Gastrocnemius medialis (tissue), 4 donors: Measurements from ENCODE around the gene PHACTR3. TPM values are rescaled to one million over a fixed set of nuclear protein-coding genes. Genes with fewer than 3 reads are reported as not detected.

Experiments
- ATAC-seq, 2 donors: fragments of 150-250 bp; one replicate each; pipeline ENCODE4 v1.9.1; 2016
- DNase-seq, 2 donors: peaks; one replicate each; pipeline ENCODE4 v3.0.0-alpha.2; 2019
- H3K27ac ChIP-seq, 4 donors: fragments of 200-600 bp; sonication (generic); 1 replicate in 1 of 4; 2 replicates in 3 of 4; pipeline ENCODE4 v1.5.1; 2016 to 2018; ENCODE audit warnings: mild to moderate bottlenecking in 2 of 4, moderate library complexity in 1 of 4
- H3K27me3 ChIP-seq, 3 donors: fragments of 200-600 bp; sonication (generic) in 2 of 3; 1 replicate in 1 of 3; 2 replicates in 2 of 3; pipeline versions ENCODE4 v1.5.1 to v1.6.0; 2016 to 2019; ENCODE audit warnings: mild to moderate bottlenecking in 1 of 3, moderate library complexity in 1 of 3
- H3K36me3 ChIP-seq, 2 donors: fragments of 200-600 bp; sonication (generic) in 1 of 2; one replicate each; pipeline ENCODE4 v1.5.1; 2017 to 2018
- H3K4me1 ChIP-seq, 2 donors: fragments of 200-600 bp; sonication (generic) in 1 of 2; one replicate each; pipeline ENCODE4 v1.5.1; 2016 to 2017; ENCODE audit warnings: mild to moderate bottlenecking in 2 of 2
- H3K4me3 ChIP-seq, 4 donors: fragments of 200-600 bp; sonication (generic) in 3 of 4; 1 replicate in 1 of 4; 2 replicates in 3 of 4; pipeline ENCODE4 v1.5.1; 2016 to 2019; ENCODE audit warnings: mild to moderate bottlenecking in 2 of 4
- H3K9me3 ChIP-seq, 3 donors: fragments of 200-600 bp; sonication (generic) in 2 of 3; 1 replicate in 1 of 3; 2 replicates in 2 of 3; pipeline ENCODE4 v1.5.1; 2016 to 2019
- POLR2A ChIP-seq, 2 donors: fragments of 450-650 bp; IDR thresholded peaks; one replicate each; pipeline ENCODE4 v1.6.1; 2017; ENCODE audit warnings: antibody characterized with exemption in 2 of 2, mild to moderate bottlenecking in 2 of 2, moderate library complexity in 2 of 2
- in situ Hi-C, 4 donors: fragments of 200-750 bp; cut with MboI; loops; one replicate each; pipeline versions ENCODE4 v1.15.0 to v1.8.0; 2017; ENCODE audit warnings: low sequenced_read_pairs in 4 of 4
- intact Hi-C: fragments of 100-400 bp; cut with DNase I; formaldehyde crosslinking; loops from one replicate; pipeline ENCODE4 v1.15.1; 2023; ENCODE audit warnings: low total_unique reads
- total RNA-seq, 4 donors: library from RNA; depleted of rRNA; stranded (reverse); fragments of >200 nt; gene quantifications; one replicate each; pipeline versions ENCODE4 v1.1.0 to v1.2.3, GENCODE V29; 2016
- TF ChIP-seq, protein P1 (sequence below), 5 experiments: fragments of 450-650 bp in 3 of 5; fragments of 200-600 bp in 2 of 5; sonication (generic) in 2 of 5; IDR thresholded peaks in 4 of 5; conservative IDR thresholded peaks in 1 of 5; 1 replicate in 4 of 5; 2 replicates in 1 of 5; pipeline ENCODE4 v1.5.1; 2016 to 2019; ENCODE audit warnings: antibody characterized with exemption in 5 of 5, mild to moderate bottlenecking in 3 of 5, moderate library complexity in 3 of 5

Gene PHACTR3
- total RNA-seq, 4 donors from 2014 or later, result 0.24 to 1.1 (median 0.59) TPM; not detected in 1

DNA sequence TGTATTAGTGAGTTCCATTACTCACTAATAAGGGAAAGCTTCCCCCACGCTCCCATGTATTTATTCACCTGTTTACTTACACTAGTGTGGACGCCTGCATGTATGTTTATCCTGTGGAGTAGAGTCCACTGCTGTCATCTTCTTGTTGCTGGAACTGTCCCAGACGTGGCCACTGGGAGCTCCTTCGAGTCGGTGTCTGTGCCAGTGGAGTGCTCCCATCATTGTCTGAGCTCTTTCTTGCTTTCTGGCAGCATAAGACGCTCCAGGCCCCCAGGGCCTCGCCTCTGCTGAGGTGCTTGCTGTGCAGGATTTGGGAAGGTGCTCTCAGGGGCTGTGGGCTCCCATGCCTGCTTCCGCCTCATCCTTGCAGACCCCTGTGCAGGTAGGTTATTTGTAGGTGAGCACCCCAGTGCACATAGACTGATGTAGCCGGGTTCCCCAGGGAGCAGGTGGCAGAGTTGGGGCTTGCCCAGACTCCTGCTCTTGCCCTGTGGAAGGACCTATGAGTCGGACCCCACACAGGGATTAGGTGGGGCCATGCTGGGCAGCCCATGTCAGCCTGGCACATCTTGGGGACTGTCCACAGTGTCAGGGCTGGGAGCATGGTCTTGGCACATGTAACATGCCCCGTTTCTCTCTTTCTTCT, 16.6 kb downstream of the PHACTR3 start:
- peaks cover 0 to 5% (median 0%) of the 10 kb centered on the region in 3 donors for H3K27me3 ChIP-seq
- in situ Hi-C loops, result no loop called here
- H3K4me1 ChIP-seq, result no peaks in the 10 kb centered on the region
- DNase-seq, result no peak
- no peak for TF ChIP-seq POLR2A (IDR thresholded peaks at IDR 0.05)
- TF ChIP-seq, protein P1, sequence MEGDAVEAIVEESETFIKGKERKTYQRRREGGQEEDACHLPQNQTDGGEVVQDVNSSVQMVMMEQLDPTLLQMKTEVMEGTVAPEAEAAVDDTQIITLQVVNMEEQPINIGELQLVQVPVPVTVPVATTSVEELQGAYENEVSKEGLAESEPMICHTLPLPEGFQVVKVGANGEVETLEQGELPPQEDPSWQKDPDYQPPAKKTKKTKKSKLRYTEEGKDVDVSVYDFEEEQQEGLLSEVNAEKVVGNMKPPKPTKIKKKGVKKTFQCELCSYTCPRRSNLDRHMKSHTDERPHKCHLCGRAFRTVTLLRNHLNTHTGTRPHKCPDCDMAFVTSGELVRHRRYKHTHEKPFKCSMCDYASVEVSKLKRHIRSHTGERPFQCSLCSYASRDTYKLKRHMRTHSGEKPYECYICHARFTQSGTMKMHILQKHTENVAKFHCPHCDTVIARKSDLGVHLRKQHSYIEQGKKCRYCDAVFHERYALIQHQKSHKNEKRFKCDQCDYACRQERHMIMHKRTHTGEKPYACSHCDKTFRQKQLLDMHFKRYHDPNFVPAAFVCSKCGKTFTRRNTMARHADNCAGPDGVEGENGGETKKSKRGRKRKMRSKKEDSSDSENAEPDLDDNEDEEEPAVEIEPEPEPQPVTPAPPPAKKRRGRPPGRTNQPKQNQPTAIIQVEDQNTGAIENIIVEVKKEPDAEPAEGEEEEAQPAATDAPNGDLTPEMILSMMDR (IDR thresholded peaks at IDR 0.05 in 4 of 5, conservative IDR thresholded peaks at IDR 0.05 in 1 of 5), result no peak
- intact Hi-C loops, result no loop called here
- no peak overlapping the region for H3K27ac ChIP-seq
- H3K4me3 ChIP-seq, result no peak overlapping the region
- no peak for ATAC-seq
- no peaks in the 10 kb centered on the region for H3K9me3 ChIP-seq
- no peaks in the 10 kb centered on the region for H3K36me3 ChIP-seq

DNA sequence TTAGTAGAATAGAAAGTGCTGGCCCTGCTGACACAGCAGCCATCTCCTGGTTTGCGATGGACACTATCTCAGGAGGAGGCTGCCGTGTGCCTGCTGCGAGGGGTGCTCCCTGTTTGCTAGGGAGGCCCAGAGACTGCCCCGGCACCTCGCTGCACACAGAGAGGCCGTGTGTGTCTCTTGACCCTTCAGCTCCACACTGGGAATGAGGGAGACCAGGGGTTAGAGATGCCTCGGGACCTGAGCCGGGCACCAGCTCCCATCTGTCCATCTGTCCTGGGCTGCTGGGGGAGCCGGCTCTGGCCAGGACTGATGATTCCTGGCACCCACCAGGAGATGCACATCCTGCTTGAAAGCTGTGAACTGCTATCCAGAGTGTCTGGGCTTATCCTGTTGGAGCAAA, 18.2 kb downstream of the PHACTR3 start:
- Histone ChIP-seq H3K4me1 (no peaks in the 10 kb centered on the region), H3K27ac (no peak overlapping the region), H3K4me3 (no peak overlapping the region), H3K9me3 (no peaks in the 10 kb centered on the region), H3K27me3 (peaks cover 0 to 3% (median 0%) of the 10 kb centered on the region in 3 donors), H3K36me3 (no peaks in the 10 kb centered on the region)
- intact Hi-C loops, result no loop called here
- TF ChIP-seq POLR2A (IDR thresholded peaks at IDR 0.05), result no peak
- TF ChIP-seq, protein P1 (IDR thresholded peaks at IDR 0.05 in 4 of 5, conservative IDR thresholded peaks at IDR 0.05 in 1 of 5), result no peak
- DNase-seq (no peak), ATAC-seq (no peak)
- in situ Hi-C loops, result no loop called here

DNA sequence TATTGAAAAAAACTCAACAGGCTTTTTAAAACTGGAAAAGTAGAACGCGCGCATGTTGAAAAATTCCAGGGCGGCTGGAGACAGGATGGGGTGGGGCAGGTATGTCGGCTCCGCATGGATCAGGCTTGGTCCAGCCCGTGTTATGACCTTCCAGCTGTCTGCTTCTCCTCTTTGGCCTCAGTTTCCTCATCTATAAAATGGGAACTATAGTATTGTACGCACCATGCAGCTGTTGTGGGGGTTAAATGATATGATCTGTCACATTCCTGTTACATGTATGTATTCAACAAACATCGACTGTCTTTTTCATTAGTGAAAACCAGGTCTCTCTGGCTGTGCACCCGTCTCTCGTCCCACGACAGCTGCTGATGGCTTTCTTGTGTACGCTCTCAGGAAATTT, 18.8 kb downstream of the PHACTR3 start:
- Histone ChIP-seq H3K4me3 (no peak overlapping the region), H3K4me1 (no peaks in the 10 kb centered on the region), H3K27me3 (peaks cover 0 to 3% (median 0%) of the 10 kb centered on the region in 3 donors), H3K9me3 (no peaks in the 10 kb centered on the region), H3K36me3 (no peaks in the 10 kb centered on the region), H3K27ac (no peak overlapping the region)
- ATAC-seq (no peak), DNase-seq (no peak)
- TF ChIP-seq, protein P1 (IDR thresholded peaks at IDR 0.05 in 4 of 5, conservative IDR thresholded peaks at IDR 0.05 in 1 of 5), result no peak
- TF ChIP-seq POLR2A (IDR thresholded peaks at IDR 0.05), result no peak
- in situ Hi-C loops, result no loop called here
- intact Hi-C loops, result no loop called here

DNA sequence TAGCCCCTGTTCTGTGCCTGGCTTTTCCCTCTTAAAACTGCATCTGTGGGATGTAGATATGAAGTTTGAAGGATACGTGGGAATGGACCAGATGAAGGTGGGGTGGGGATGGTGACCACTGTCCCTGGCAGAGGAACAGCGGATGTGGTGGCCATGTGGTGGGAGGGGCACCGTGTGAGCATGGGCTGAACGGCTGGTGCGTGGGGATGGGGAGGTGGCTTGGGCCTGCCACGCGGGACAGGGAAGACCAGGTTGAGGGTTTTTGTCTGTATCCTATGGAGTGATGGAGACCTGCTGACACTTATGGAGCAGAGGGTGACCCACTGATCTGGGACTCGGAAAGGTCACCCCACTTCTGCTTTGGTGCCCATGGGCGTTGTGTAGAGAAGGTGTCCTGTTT, 19.2 kb downstream of the PHACTR3 start:
- Histone ChIP-seq H3K4me3 (no peak overlapping the region), H3K27me3 (peaks cover 0 to 3% (median 0%) of the 10 kb centered on the region in 3 donors), H3K4me1 (no peaks in the 10 kb centered on the region), H3K9me3 (no peaks in the 10 kb centered on the region), H3K27ac (no peak overlapping the region), H3K36me3 (no peaks in the 10 kb centered on the region)
- in situ Hi-C loops, result no loop called here
- intact Hi-C loops, result no loop called here
- no peak for ATAC-seq
- DNase-seq, result no peak
- no peak for TF ChIP-seq POLR2A (IDR thresholded peaks at IDR 0.05)
- TF ChIP-seq, protein P1 (IDR thresholded peaks at IDR 0.05 in 4 of 5, conservative IDR thresholded peaks at IDR 0.05 in 1 of 5), result no peak

DNA sequence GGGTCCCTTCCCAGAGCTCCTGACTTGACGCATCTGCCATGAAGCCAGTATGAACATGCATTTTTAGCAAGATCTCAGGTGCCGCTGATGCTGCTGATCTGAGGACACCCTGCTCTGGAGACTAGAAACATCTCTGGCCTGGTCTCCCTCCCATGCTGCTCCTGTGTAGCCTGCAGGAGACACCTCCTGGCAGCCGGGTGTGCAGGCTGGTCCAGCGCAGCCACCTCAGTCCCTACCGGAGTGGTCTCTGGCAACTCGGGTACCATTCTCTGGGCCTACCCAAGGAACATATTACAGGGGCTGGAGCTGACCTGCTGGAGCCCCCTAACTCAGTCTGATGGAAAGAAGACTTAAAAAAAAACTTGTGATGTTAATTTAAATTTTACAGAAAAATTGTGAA, 20.1 kb downstream of the PHACTR3 start:
- TF ChIP-seq, protein P1 (IDR thresholded peaks at IDR 0.05 in 4 of 5, conservative IDR thresholded peaks at IDR 0.05 in 1 of 5), result no peak
- no peak for TF ChIP-seq POLR2A (IDR thresholded peaks at IDR 0.05)
- H3K9me3 ChIP-seq, result no peaks in the 10 kb centered on the region
- ATAC-seq (no peak), DNase-seq (no peak)
- H3K27me3 ChIP-seq, result peaks cover 0 to 3% (median 0%) of the 10 kb centered on the region in 3 donors
- H3K4me3 ChIP-seq, result no peak overlapping the region
- H3K27ac ChIP-seq, result no peak overlapping the region
- H3K4me1 ChIP-seq, result no peaks in the 10 kb centered on the region
- intact Hi-C loops (no loop called here), in situ Hi-C loops (no loop called here)
- no peaks in the 10 kb centered on the region for H3K36me3 ChIP-seq
